Measurements from ENCODE around the gene PLA2G6. TPM values are rescaled to one million over a fixed set of nuclear protein-coding genes. Genes with fewer than 3 reads are reported as not detected.

PLA2G6 gene
- total and polyA plus RNA-seq, 9 of the 15 experiments (the other 6 are each of a cell fraction or from before 2014, with no cell fraction given) = 0.11 to 12.2 (median 9.7) TPM

DNA sequence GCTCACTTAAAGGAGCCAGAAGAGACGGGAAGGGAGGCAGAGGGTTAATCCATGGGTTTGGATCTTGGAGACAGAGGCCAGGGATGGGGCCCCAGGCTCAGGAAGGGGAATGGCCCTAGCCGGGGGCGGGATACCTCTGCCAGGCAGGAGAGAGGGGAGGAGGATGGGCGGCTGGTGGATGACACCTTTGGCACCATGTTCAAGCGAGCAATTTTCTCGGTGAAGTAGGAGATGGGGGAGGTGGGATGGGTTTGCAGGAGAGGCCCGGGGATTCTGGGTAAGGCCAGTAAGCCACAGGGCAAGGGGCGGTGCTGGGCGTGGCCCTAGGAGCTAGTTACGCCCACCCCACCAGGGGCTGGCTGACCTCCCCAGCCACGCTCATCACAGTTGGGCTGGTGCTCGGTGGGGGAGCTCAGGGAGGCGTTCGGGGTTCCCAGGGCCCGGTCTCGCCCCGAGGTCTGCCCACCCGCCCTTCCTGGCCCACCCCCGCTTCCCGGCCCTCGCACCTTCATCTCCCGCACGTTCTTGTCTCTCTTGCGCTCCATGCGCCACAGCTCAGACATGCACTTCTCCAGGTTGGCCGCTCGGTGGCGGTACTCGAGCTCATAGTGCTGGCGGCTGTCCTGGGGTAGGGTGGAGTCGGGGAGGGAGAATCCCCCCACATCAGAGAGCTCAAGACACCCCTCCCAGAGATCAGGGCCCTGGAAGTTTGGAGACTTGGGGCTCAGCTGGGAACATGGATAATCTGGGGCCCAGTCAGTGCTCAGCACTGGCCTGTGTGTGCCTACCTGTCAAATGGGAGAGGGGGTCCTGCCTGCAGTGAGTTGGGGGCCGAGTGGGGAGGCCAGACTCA, 83.8 kb downstream of the PLA2G6 start:
- Histone ChIP-seq H3K4me3 (no peak overlapping the region), H2AFZ (ENCODE audit: low read depth, low read length) (peak overlapping the region; percentile 64), H3K9me3 (replicated peaks; ENCODE audit: control insufficient read depth, insufficient read depth, low read depth, low read length) (no peaks in the 10 kb centered on the region), H3K4me1 (replicated peaks in 1 of 2; ENCODE audit: control insufficient read depth in 2 of 2, insufficient read depth in 2 of 2, low read length in 2 of 2) (peaks cover 2 to 11% of the 10 kb centered on the region in 2 experiments; a peak in 3 of 5 replicates), H3K4me2 (ENCODE audit: insufficient read depth, low read length) (peak overlapping the region; percentile 32; the same call in 1 of the 2 replicates), H3K9ac (ENCODE audit: insufficient read depth in 1 of 2, low read depth in 2 of 2, low read length in 2 of 2) (0 out of 4 replicates have a peak overlapping the region, but pooled peaks of 1 of the 2 experiments have one; percentile 10), H3K36me3 (ENCODE audit: control insufficient read depth, insufficient read depth, low read length) (no peaks in the 10 kb centered on the region), H3K79me2 (ENCODE audit: control insufficient read depth, insufficient read depth, low read length) (no peaks in the 10 kb centered on the region), H3K27ac (ENCODE audit: extremely low read depth, low read depth, low read length) (no peak overlapping the region), H3K9me1 (ENCODE audit: control insufficient read depth, insufficient read depth, low read length) (no peaks in the 10 kb centered on the region), H4K20me1 (replicated peaks; ENCODE audit: control insufficient read depth, insufficient read depth, low read length) (no peaks in the 10 kb centered on the region), H3K27me3 (ENCODE audit: control insufficient read depth in 2 of 2, insufficient read depth in 2 of 2, low read length in 2 of 2) (no peaks in the 10 kb centered on the region)
- 7% methylated on average over 12 of the region's 32 CpGs for WGBS (ENCODE audit: insufficient coverage, low coverage, missing lambda C conversion rate)
- intact Hi-C loops (cut with micrococcal nuclease) (no loop called here), in situ Hi-C loops (cut with MboI) (no loop called here)
- POLR2A ChIA-PET = interaction anchor here (1.1 kb wide), 1 partner anchor 10 kb away, joined by 3 read pairs; no protein-coding TSS in a partner anchor
- CTCF ChIA-PET (ENCODE audit: low intra/inter-chr PET ratio) = no interaction called here
- peak; percentile 72 to 76 (median 75) for DNase-seq (ENCODE audit: extremely low read depth in 1 of 4, low spot score in 3 of 4)
- BruUV-seq (replicated peaks) = no TSS peak
- peak; percentile 74 for FAIRE-seq
- ATAC-seq = peak; percentile 96
- TF ChIP-seq EGR1 (conservative IDR thresholded peaks at IDR 0.05) (peak; percentile 60; the same call in 1 of the 2 replicates), SMC3 (conservative IDR thresholded peaks at IDR 0.05; ENCODE audit: insufficient read depth, low read depth, low read length) (peak; percentile 49; the same call in 1 of the 2 replicates), SMAD2 (IDR thresholded peaks at IDR 0.05; ENCODE audit: low read depth, low read length) (no peak), BHLHE40 (IDR thresholded peaks at IDR 0.05; ENCODE audit: low read length) (peak; percentile 58), RAD21 (CRISPR knock-in tag; conservative IDR thresholded peaks at IDR 0.05 in 1 of 2, IDR thresholded peaks at IDR 0.05 in 1 of 2) (peak in 1 of 2 experiments; percentile 53; a peak in 2 of 4 replicates), MAZ (CRISPR knock-in tag; conservative IDR thresholded peaks at IDR 0.05 in 1 of 2, IDR thresholded peaks at IDR 0.05 in 1 of 2) (0 out of 4 replicates have a peak, but pooled peaks of 1 of the 2 experiments have one; percentile 34), KAT8 (IDR thresholded peaks at IDR 0.05; ENCODE audit: low read depth) (no peak)
- TF ChIP-seq, protein P1, sequence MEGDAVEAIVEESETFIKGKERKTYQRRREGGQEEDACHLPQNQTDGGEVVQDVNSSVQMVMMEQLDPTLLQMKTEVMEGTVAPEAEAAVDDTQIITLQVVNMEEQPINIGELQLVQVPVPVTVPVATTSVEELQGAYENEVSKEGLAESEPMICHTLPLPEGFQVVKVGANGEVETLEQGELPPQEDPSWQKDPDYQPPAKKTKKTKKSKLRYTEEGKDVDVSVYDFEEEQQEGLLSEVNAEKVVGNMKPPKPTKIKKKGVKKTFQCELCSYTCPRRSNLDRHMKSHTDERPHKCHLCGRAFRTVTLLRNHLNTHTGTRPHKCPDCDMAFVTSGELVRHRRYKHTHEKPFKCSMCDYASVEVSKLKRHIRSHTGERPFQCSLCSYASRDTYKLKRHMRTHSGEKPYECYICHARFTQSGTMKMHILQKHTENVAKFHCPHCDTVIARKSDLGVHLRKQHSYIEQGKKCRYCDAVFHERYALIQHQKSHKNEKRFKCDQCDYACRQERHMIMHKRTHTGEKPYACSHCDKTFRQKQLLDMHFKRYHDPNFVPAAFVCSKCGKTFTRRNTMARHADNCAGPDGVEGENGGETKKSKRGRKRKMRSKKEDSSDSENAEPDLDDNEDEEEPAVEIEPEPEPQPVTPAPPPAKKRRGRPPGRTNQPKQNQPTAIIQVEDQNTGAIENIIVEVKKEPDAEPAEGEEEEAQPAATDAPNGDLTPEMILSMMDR (IDR thresholded peaks at IDR 0.05 in 2 of 3, conservative IDR thresholded peaks at IDR 0.05 in 1 of 3; ENCODE audit: insufficient read depth in 2 of 3, low read depth in 1 of 3, low read length in 3 of 3) = peak; percentile 66 to 87 (median 71)
- TF ChIP-seq, protein P2, sequence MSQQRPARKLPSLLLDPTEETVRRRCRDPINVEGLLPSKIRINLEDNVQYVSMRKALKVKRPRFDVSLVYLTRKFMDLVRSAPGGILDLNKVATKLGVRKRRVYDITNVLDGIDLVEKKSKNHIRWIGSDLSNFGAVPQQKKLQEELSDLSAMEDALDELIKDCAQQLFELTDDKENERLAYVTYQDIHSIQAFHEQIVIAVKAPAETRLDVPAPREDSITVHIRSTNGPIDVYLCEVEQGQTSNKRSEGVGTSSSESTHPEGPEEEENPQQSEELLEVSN (IDR thresholded peaks at IDR 0.05; ENCODE audit: borderline replicate concordance in 1 of 2, extremely low read depth in 1 of 2, insufficient read depth in 1 of 2, insufficient read length in 1 of 2, low read depth in 1 of 2, low read length in 1 of 2, poor library complexity in 1 of 2, severe bottlenecking in 1 of 2) = peak; percentile 94 to 99
- TF ChIP-seq, protein P3, sequence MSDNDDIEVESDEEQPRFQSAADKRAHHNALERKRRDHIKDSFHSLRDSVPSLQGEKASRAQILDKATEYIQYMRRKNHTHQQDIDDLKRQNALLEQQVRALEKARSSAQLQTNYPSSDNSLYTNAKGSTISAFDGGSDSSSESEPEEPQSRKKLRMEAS (CRISPR knock-in tag; IDR thresholded peaks at IDR 0.05) = peak; percentile 82

Data from K562 (cell line).